Cardiac fibroblast (primary cell): ENCODE measurements around the gene TAF6L.
A peak's percentile ranks its signal among the peaks of the same experiment; 100 is the strongest.
"Not testable (repeated sequence)": the region's sequence is repeated elsewhere in the genome, so short reads cannot be mapped to it uniquely, and the experiment has no call there.

Experiments
- DNase-seq, 2 donors: peaks; one replicate each; pipeline versions ENCODE4 v3.0.0 to v3.0.0-alpha.2; 2010; ENCODE audit warnings: low read depth in 2 of 2
- H3K4me3 ChIP-seq, 2 donors: replicated peaks in 1 of 2; 1 replicate in 1 of 2; 2 replicates in 1 of 2; pipeline ENCODE4 v1.5.1; 2011; ENCODE audit warnings: low read depth in 2 of 2, low read length in 2 of 2, mild to moderate bottlenecking in 2 of 2, moderate library complexity in 1 of 2
- CTCF ChIP-seq: IDR thresholded peaks from one replicate; pipeline ENCODE4 v1.5.1; 2011; ENCODE audit warnings: low read depth, mild to moderate bottlenecking, low read length, inconsistent platforms

TAF6L gene

DNA sequence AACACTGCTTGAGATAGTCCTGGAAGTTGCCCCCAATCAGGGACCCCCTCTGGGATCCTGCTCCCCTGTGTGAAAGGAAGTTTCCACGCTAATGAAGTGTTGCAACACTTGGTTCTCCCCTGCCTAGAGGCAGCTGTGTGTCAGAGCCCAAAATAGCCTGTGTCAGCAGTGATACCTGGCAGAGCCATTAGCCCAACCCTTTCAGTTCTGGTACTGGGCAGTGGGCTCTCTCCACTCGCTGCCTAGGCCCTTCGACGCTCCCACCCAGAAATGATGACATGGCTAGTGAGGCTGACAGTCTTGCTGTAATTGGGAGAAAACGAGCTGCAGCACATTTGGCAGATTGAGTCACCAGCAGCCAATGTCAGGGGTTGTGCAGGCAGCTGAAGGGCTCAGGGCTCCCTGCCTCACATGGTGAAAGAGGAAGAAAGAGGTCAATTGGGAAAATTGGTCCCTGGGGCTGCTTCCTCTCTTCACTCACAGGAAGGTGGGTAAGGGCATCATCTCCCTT lies 35.5 kb downstream of the TAF6L start:
- no peak for TF ChIP-seq CTCF
- no peak overlapping the region for H3K4me3 ChIP-seq
- peak; percentile 48 to 59 for DNase-seq

- H3K4me3 ChIP-seq: no peak overlapping the region
- TF ChIP-seq CTCF: no peak
- DNase-seq: no peak
Observed at GRCh38 chr11:62810748-62811147, 39.6 kb downstream of the TAF6L start.

- no peak overlapping the region for H3K4me3 ChIP-seq
- no peak for TF ChIP-seq CTCF
Observed at GRCh38 chr11:62811659-62812058, 40.5 kb downstream of the TAF6L start.

DNA sequence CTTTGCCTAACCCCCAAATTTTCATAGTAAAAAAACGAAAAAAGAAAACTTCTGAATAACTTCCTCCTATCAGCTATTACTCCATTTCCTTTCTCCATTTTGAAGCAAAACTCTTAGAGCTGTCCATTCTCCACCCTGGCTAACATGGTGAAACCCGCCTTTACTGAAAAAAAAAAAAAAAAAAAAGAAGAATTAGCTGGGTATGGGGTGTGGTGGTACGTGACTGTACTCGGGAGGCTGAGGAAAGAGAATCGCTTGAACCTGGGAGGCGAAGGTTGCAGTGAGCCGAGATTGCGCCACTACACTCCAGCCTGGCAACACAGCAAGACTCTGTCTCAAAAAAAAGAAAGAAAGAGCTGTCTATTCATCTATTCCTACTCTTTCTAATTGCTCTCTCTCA lies 45.4 kb downstream of the TAF6L start:
- DNase-seq: no peak
- no peak for TF ChIP-seq CTCF
- no peak overlapping the region for H3K4me3 ChIP-seq

More at GRCh38 chr11:62811659-62812058, 40.5 kb downstream of the TAF6L start:
- DNase-seq: no peak

- no peak overlapping the region for H3K4me3 ChIP-seq
- no peak for DNase-seq
- no peak for TF ChIP-seq CTCF
Observed at GRCh38 chr11:62817129-62817528, 45.9 kb downstream of the TAF6L start.

GRCh38 chr11:62823677-62824076 lies 52.5 kb downstream of the TAF6L start:
- DNase-seq: no peak
- no peak overlapping the region for H3K4me3 ChIP-seq

DNA sequence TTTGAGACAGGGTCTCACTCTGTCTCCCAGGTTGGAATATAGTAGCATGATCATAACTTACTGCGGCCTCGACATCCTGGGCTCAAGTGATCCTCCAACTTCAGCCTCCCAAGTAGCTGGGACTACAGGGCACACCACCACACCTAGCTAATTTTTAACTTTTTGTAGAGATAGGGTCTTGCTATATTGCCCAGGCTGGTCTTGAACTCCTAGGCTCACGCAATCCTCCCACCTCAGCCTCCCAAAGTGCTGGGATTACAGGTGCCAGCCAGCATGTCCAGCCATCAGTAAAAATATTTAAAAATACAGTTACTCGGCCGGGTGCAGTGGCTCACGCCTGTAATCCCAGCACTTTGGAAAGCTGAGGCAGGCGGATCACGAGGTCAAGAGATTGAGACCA lies 56.9 kb downstream of the TAF6L start:
- H3K4me3 ChIP-seq, DNase-seq: not testable (repeated sequence)

More at GRCh38 chr11:62823677-62824076, 52.5 kb downstream of the TAF6L start:
- TF ChIP-seq CTCF: no peak
